GM23248 (cell line): Measurements from ENCODE around the gene TP63. TPM values are rescaled to one million over a fixed set of nuclear protein-coding genes. Genes with fewer than 3 reads are reported as not detected.

Source experiments
- DNase-seq: peaks from one replicate; pipeline ENCODE4 v3.0.0-alpha.2; 2015
- H2AFZ ChIP-seq: fragments of 200-600 bp; sonication (generic); 2 replicates; pipeline ENCODE4 v1.6.1; 2016; ENCODE audit warnings: antibody characterized with exemption
- H3F3A ChIP-seq: fragments of 200-600 bp; sonication (generic); 2 replicates; pipeline ENCODE4 v1.6.1; 2016; ENCODE audit warnings: mild to moderate bottlenecking, antibody characterized with exemption, mixed run types; ENCODE audit not compliant: insufficient read depth
- H3K27ac ChIP-seq: fragments of 200-600 bp; sonication (generic); 2 replicates; pipeline ENCODE4 v1.5.1; 2016; ENCODE audit warnings: mild to moderate bottlenecking
- H3K27me3 ChIP-seq: fragments of 200-600 bp; sonication (generic); replicated peaks from 2 replicates; pipeline ENCODE4 v1.6.1; 2016; ENCODE audit warnings: mild to moderate bottlenecking; ENCODE audit not compliant: insufficient read depth
- H3K36me3 ChIP-seq: fragments of 200-600 bp; sonication (generic); 2 replicates; pipeline ENCODE4 v1.6.1; 2016; ENCODE audit warnings: low read depth, mild to moderate bottlenecking
- H3K4me1 ChIP-seq: fragments of 200-600 bp; sonication (generic); 2 replicates; pipeline ENCODE4 v1.6.1; 2016; ENCODE audit warnings: mild to moderate bottlenecking; ENCODE audit not compliant: insufficient read depth
- H3K4me2 ChIP-seq: fragments of 200-600 bp; sonication (generic); one replicate; pipeline ENCODE4 v1.6.1; 2016; ENCODE audit warnings: mild to moderate bottlenecking; ENCODE audit not compliant: unreplicated experiment
- H3K4me3 ChIP-seq: fragments of 200-600 bp; sonication (generic); 2 replicates; pipeline ENCODE4 v1.5.1; 2016; ENCODE audit warnings: mild to moderate bottlenecking
- H3K79me2 ChIP-seq: fragments of 200-600 bp; sonication (generic); 2 replicates; pipeline ENCODE4 v1.6.1; 2016; ENCODE audit warnings: mild to moderate bottlenecking; ENCODE audit not compliant: insufficient read depth
- H3K9ac ChIP-seq: fragments of 200-600 bp; sonication (generic); 2 replicates; pipeline ENCODE4 v1.6.1; 2016; ENCODE audit warnings: mild to moderate bottlenecking
- H3K9me2 ChIP-seq: fragments of 200-600 bp; sonication (generic); 2 replicates; pipeline ENCODE4 v1.6.1; 2016; ENCODE audit warnings: mixed run types, mild to moderate bottlenecking, moderate library complexity; ENCODE audit not compliant: insufficient read depth
- H3K9me3 ChIP-seq: fragments of 200-600 bp; sonication (generic); one replicate; pipeline ENCODE4 v1.6.1; 2017; ENCODE audit warnings: low read depth
- H4K20me1 ChIP-seq: fragments of 200-600 bp; sonication (generic); 2 replicates; pipeline ENCODE4 v1.6.0; 2016; ENCODE audit not compliant: insufficient read depth
- EZH2 ChIP-seq: fragments of 200-600 bp; sonication (generic); IDR thresholded peaks from 2 replicates; pipeline ENCODE4 v1.6.1; 2018; ENCODE audit warnings: antibody characterized with exemption, mild to moderate bottlenecking; ENCODE audit not compliant: insufficient read depth, poor library complexity, severe bottlenecking
- EZH2phosphoT487 ChIP-seq: fragments of 200-600 bp; sonication (generic); IDR thresholded peaks from 2 replicates; pipeline ENCODE4 v1.6.1; 2018; ENCODE audit warnings: antibody characterized with exemption, moderate library complexity, mild to moderate bottlenecking, low read depth; ENCODE audit not compliant: insufficient read depth
- WGBS, 2 experiments: methylation state at CpG; one replicate each; pipeline ENCODE4 v1.1.6; 2015 to 2017; ENCODE audit warnings: low lambda C conversion rate in 2 of 2, low coverage in 1 of 2; ENCODE audit errors: missing lambda C conversion rate in 2 of 2; 5-methylcytosine and 5-hydroxymethylcytosine counted together
- in situ Hi-C: fragments of 300-500 bp; cut with MboI; formaldehyde crosslinking; loops from 2 replicates; pipeline ENCODE4 v1.15.0; 2020
- polyA plus RNA-seq: library from polyadenylated mRNA; unstranded; fragments of >200 nt; fragmentation: Nextera tagmentation; extraction: Ambion mirVana; gene quantifications from 2 replicates; pipeline ENCODE4 v1.2.1, GENCODE V29; 2016
- total RNA-seq: library from RNA; depleted of rRNA; stranded (reverse); fragments of >200 nt; shearing (Covaris generic); gene quantifications from 2 replicates; pipeline ENCODE4 v1.2.3, GENCODE V29; 2014

Gene TP63
- total and polyA plus RNA-seq, 2 experiments from 2014 or later = not detected

- Histone ChIP-seq H3K27me3 (no peaks in the 10 kb centered on the region), H3K79me2 (no peaks in the 10 kb centered on the region), H4K20me1 (no peaks in the 10 kb centered on the region), H3K9ac (no peak overlapping the region), H3K4me3 (no peak overlapping the region), H2AFZ (no peak overlapping the region), H3F3A (no peaks in the 10 kb centered on the region), H3K9me3 (no peaks in the 10 kb centered on the region), H3K4me1 (peaks cover 9% of the 10 kb centered on the region; the same call in 1 of the 2 replicates), H3K27ac (no peak overlapping the region), H3K4me2 (no peak overlapping the region), H3K36me3 (no peaks in the 10 kb centered on the region), H3K9me2 (no peaks in the 10 kb centered on the region)
- TF ChIP-seq EZH2 (no peak), EZH2phosphoT487 (no peak)
- DNase-seq = no peak
- in situ Hi-C loops = no loop called here
- WGBS, 2 experiments = 69 to 71% methylated on average over 4 of the region's 4 CpGs
Observed at GRCh38 chr3:189821262-189821661, 190.1 kb downstream of the TP63 start.

DNA sequence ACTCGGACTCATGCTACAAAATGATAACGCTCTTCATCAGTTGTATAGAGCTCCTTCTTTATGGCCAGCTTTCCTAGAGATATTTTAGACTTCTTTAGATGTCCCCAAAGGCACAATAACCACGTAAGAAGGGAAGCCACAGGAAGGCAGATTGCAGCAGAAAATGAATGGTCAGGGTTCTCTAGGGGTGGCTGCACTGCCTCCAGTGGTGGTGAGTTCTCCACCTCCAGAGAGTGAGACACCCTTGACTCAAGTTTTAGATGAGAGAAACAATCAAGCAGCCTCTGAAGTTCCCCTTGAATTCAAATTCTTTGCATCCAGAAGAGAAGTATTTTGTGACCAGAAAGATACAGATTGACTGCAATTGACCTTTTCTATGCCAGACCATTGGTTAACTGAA lies 191.5 kb downstream of the TP63 start:
- in situ Hi-C loops = no loop called here
- no peaks in the 10 kb centered on the region for H3K27me3 ChIP-seq

GRCh38 chr3:189824629-189825312 lies 193.6 kb downstream of the TP63 start:
- DNase-seq = peak; percentile 95
- Histone ChIP-seq H3K27me3 (no peaks in the 10 kb centered on the region), H4K20me1 (no peaks in the 10 kb centered on the region), H3K4me3 (no peak overlapping the region), H3K9me2 (no peaks in the 10 kb centered on the region), H3K36me3 (no peaks in the 10 kb centered on the region), H3K9me3 (no peaks in the 10 kb centered on the region), H3K79me2 (no peaks in the 10 kb centered on the region), H3K27ac (peak overlapping the region; percentile 42), H3K4me1 (peaks cover 9% of the 10 kb centered on the region; the same call in 1 of the 2 replicates), H3K9ac (no peak overlapping the region), H2AFZ (no peak overlapping the region), H3K4me2 (no peak overlapping the region), H3F3A (no peaks in the 10 kb centered on the region)
- WGBS, 2 experiments = 32% methylated on average over 5 of the region's 5 CpGs
- in situ Hi-C loops = no loop called here
- TF ChIP-seq EZH2 (no peak), EZH2phosphoT487 (no peak)

More for the DNA sequence above, 191.5 kb downstream of the TP63 start:
- Histone ChIP-seq H2AFZ (no peak overlapping the region), H3K36me3 (no peaks in the 10 kb centered on the region), H3K27ac (no peak overlapping the region), H3K4me2 (no peak overlapping the region), H3K79me2 (no peaks in the 10 kb centered on the region), H3F3A (no peaks in the 10 kb centered on the region), H3K9me2 (no peaks in the 10 kb centered on the region), H3K4me1 (peaks cover 9% of the 10 kb centered on the region; the same call in 1 of the 2 replicates), H4K20me1 (no peaks in the 10 kb centered on the region), H3K4me3 (no peak overlapping the region), H3K9ac (no peak overlapping the region), H3K9me3 (no peaks in the 10 kb centered on the region)
- WGBS, 2 experiments = 77 to 82% methylated on average over 3 of the region's 3 CpGs
- TF ChIP-seq EZH2phosphoT487 (no peak), EZH2 (no peak)
- no peak for DNase-seq

GRCh38 chr3:189826566-189826965 lies 195.4 kb downstream of the TP63 start:
- H4K20me1 ChIP-seq = no peaks in the 10 kb centered on the region
- 82 to 84% methylated on average over 3 of the region's 3 CpGs for WGBS, 2 experiments
- H3K36me3 ChIP-seq = no peaks in the 10 kb centered on the region
- no peaks in the 10 kb centered on the region for H3F3A ChIP-seq
- H2AFZ ChIP-seq = no peak overlapping the region
- peaks cover 9% of the 10 kb centered on the region; the same call in 1 of the 2 replicates for H3K4me1 ChIP-seq
- H3K9ac ChIP-seq = no peak overlapping the region
- no peak overlapping the region for H3K4me3 ChIP-seq
- in situ Hi-C loops = no loop called here
- TF ChIP-seq EZH2phosphoT487 (no peak), EZH2 (no peak)
- no peak overlapping the region for H3K4me2 ChIP-seq
- no peak overlapping the region for H3K27ac ChIP-seq
- no peak for DNase-seq
- H3K79me2 ChIP-seq = no peaks in the 10 kb centered on the region
- no peaks in the 10 kb centered on the region for H3K9me3 ChIP-seq
- no peaks in the 10 kb centered on the region for H3K27me3 ChIP-seq
- H3K9me2 ChIP-seq = no peaks in the 10 kb centered on the region
